ENCODE measurements around the gene OPRM1. TPM values are rescaled to one million over a fixed set of nuclear protein-coding genes. Genes with fewer than 3 reads are reported as not detected.
A peak's percentile ranks its signal among the peaks of the same experiment; 100 is the strongest.

Gene OPRM1
- total RNA-seq, 2 experiments from 2014 or later = not detected

GRCh38 chr6:154156135-154156896 lies 117.3 kb downstream of the OPRM1 start:
- H3K4me1 Mint-ChIP-seq = peaks cover 54% of the 10 kb centered on the region

GRCh38 chr6:154157082-154157481 lies 118.0 kb downstream of the OPRM1 start:
- intact Hi-C loops (cut with DNase I, micrococcal nuclease) = loop anchor here (2.0 to 10.0 kb wide), 6 partner anchors 72 to 648 kb away; no protein-coding TSS in a partner anchor
- POLR2A ChIA-PET = no interaction called here
- peak; percentile 39 for DNase-seq
- H3K9me3 Mint-ChIP-seq (ENCODE audit: low read depth) = no peaks in the 10 kb centered on the region
- H3K4me1 Mint-ChIP-seq = peaks cover 54% of the 10 kb centered on the region
- peak; percentile 21 for ATAC-seq
- CTCF ChIA-PET = interaction anchor here (0.6 to 6.3 kb wide), 22 partner anchors 10 to 519 kb away, joined by 3 to 130 read pairs (median 5); no protein-coding TSS in a partner anchor
- no peaks in the 10 kb centered on the region for H3K27me3 Mint-ChIP-seq
- H3K4me3 Mint-ChIP-seq = peak overlapping the region; percentile 64
- H3K36me3 Mint-ChIP-seq (ENCODE audit: low read depth) = peaks cover 14% of the 10 kb centered on the region
- peak overlapping the region; percentile 86 for H3K27ac Mint-ChIP-seq

More at GRCh38 chr6:154156135-154156896, 117.3 kb downstream of the OPRM1 start:
- Mint-ChIP-seq H3K9me3 (ENCODE audit: low read depth) (no peaks in the 10 kb centered on the region), H3K4me3 (peak overlapping the region; percentile 64), H3K36me3 (ENCODE audit: low read depth) (peaks cover 14% of the 10 kb centered on the region), H3K27ac (peak overlapping the region; percentile 86), H3K27me3 (no peaks in the 10 kb centered on the region)
- CTCF ChIA-PET = interaction anchor here (0.6 to 6.3 kb wide), 19 partner anchors 11 to 520 kb away, joined by 3 to 130 read pairs (median 6); no protein-coding TSS in a partner anchor
- ATAC-seq = peak; percentile 95
- DNase-seq = peak; percentile 84
- POLR2A ChIA-PET = no interaction called here
- intact Hi-C loops (cut with DNase I, micrococcal nuclease) = loop anchor here (1.0 to 10.0 kb wide), 9 partner anchors 72 to 648 kb away; no protein-coding TSS in a partner anchor

- ChIA-PET POLR2A (no interaction called here), CTCF (interaction anchor here (0.7 to 6.3 kb wide), 22 partner anchors 9 to 518 kb away, joined by 3 to 130 read pairs (median 5); no protein-coding TSS in a partner anchor)
- no peaks in the 10 kb centered on the region for H3K27me3 Mint-ChIP-seq
- H3K36me3 Mint-ChIP-seq (ENCODE audit: low read depth) = peaks cover 14% of the 10 kb centered on the region
- intact Hi-C loops (cut with DNase I, micrococcal nuclease) = loop anchor here (2.0 to 10.0 kb wide), 6 partner anchors 71 to 647 kb away; no protein-coding TSS in a partner anchor
- H3K27ac Mint-ChIP-seq = peak overlapping the region; percentile 86
- ATAC-seq (no peak), DNase-seq (no peak)
- peak overlapping the region; percentile 64 for H3K4me3 Mint-ChIP-seq
- no peaks in the 10 kb centered on the region for H3K9me3 Mint-ChIP-seq (ENCODE audit: low read depth)
- H3K4me1 Mint-ChIP-seq = peaks cover 54% of the 10 kb centered on the region
Measured at GRCh38 chr6:154157706-154158105, 118.7 kb downstream of the OPRM1 start.

- ChIA-PET CTCF (interaction anchor here (0.6 to 6.3 kb wide), 10 partner anchors 11 to 134 kb away, joined by 3 to 130 read pairs (median 4); no protein-coding TSS in a partner anchor), POLR2A (no interaction called here)
- no peak for DNase-seq
- Mint-ChIP-seq H3K4me3 (no peak overlapping the region), H3K27ac (no peak overlapping the region), H3K9me3 (ENCODE audit: low read depth) (no peaks in the 10 kb centered on the region), H3K27me3 (no peaks in the 10 kb centered on the region), H3K36me3 (ENCODE audit: low read depth) (peaks cover 14% of the 10 kb centered on the region), H3K4me1 (peaks cover 53% of the 10 kb centered on the region)
- intact Hi-C loops (cut with DNase I, micrococcal nuclease) = loop anchor here (5.0 to 10.0 kb wide), 3 partner anchors 193 to 646 kb away; no protein-coding TSS in a partner anchor
- ATAC-seq = no peak
Measured at GRCh38 chr6:154159126-154159525, 120.1 kb downstream of the OPRM1 start.

- peak; percentile 31 for DNase-seq
- H3K4me1 Mint-ChIP-seq = peaks cover 51% of the 10 kb centered on the region
- ATAC-seq = peak; percentile 65
- CTCF ChIA-PET = interaction anchor here (0.8 to 6.3 kb wide), 5 partner anchors 10 to 116 kb away, joined by 3 to 130 read pairs (median 3); no protein-coding TSS in a partner anchor
- no peak overlapping the region for H3K4me3 Mint-ChIP-seq
- no peaks in the 10 kb centered on the region for H3K27me3 Mint-ChIP-seq
- intact Hi-C loops (cut with DNase I, micrococcal nuclease) = loop anchor here in 1 of 2 experiments (10.0 kb wide), 1 partner anchor 443 kb away; no protein-coding TSS in a partner anchor
- H3K27ac Mint-ChIP-seq = no peak overlapping the region
- H3K9me3 Mint-ChIP-seq (ENCODE audit: low read depth) = no peaks in the 10 kb centered on the region
- H3K36me3 Mint-ChIP-seq (ENCODE audit: low read depth) = peaks cover 27% of the 10 kb centered on the region
- POLR2A ChIA-PET = no interaction called here
Measured at GRCh38 chr6:154161689-154162088, 122.6 kb downstream of the OPRM1 start.

GRCh38 chr6:154164397-154164796 lies 125.4 kb downstream of the OPRM1 start:
- Mint-ChIP-seq H3K27ac (peak overlapping the region; percentile 10), H3K4me3 (no peak overlapping the region), H3K9me3 (ENCODE audit: low read depth) (peaks cover 4% of the 10 kb centered on the region), H3K36me3 (ENCODE audit: low read depth) (peaks cover 41% of the 10 kb centered on the region), H3K27me3 (no peaks in the 10 kb centered on the region), H3K4me1 (peaks cover 43% of the 10 kb centered on the region)
- ChIA-PET POLR2A (interaction anchor here (0.6 to 0.8 kb wide), 2 partner anchors 60 to 145 kb away, joined by 3 to 4 read pairs; no protein-coding TSS in a partner anchor), CTCF (interaction anchor here (0.6 to 1.6 kb wide), 8 partner anchors 11 to 113 kb away, joined by 3 to 5 read pairs (median 4); no protein-coding TSS in a partner anchor)
- intact Hi-C loops (cut with DNase I, micrococcal nuclease) = loop anchor here in 1 of 2 experiments (10.0 kb wide), 1 partner anchor 440 kb away; no protein-coding TSS in a partner anchor
- DNase-seq = no peak
- no peak for ATAC-seq

- Mint-ChIP-seq H3K4me1 (peaks cover 46% of the 10 kb centered on the region), H3K36me3 (ENCODE audit: low read depth) (peaks cover 43% of the 10 kb centered on the region), H3K9me3 (ENCODE audit: low read depth) (peaks cover 4% of the 10 kb centered on the region), H3K27me3 (no peaks in the 10 kb centered on the region), H3K27ac (peak overlapping the region; percentile 3), H3K4me3 (no peak overlapping the region)
- DNase-seq (no peak), ATAC-seq (peak; percentile 20)
- ChIA-PET CTCF (interaction anchor here (0.6 to 1.9 kb wide), 5 partner anchors 10 to 356 kb away, joined by 3 to 9 read pairs (median 4); no protein-coding TSS in a partner anchor), POLR2A (no interaction called here)
- intact Hi-C loops (cut with DNase I, micrococcal nuclease) = loop anchor here in 1 of 2 experiments (10.0 kb wide), 1 partner anchor 439 kb away; no protein-coding TSS in a partner anchor
Measured at GRCh38 chr6:154165478-154165877, 126.4 kb downstream of the OPRM1 start.

GRCh38 chr6:154166140-154166539 lies 127.1 kb downstream of the OPRM1 start:
- ChIA-PET CTCF (interaction anchor here (0.6 to 2.5 kb wide), 9 partner anchors 9 to 356 kb away, joined by 3 to 18 read pairs (median 3); no protein-coding TSS in a partner anchor), POLR2A (no interaction called here)
- Mint-ChIP-seq H3K36me3 (ENCODE audit: low read depth) (peaks cover 43% of the 10 kb centered on the region), H3K4me1 (peaks cover 46% of the 10 kb centered on the region), H3K9me3 (ENCODE audit: low read depth) (peaks cover 4% of the 10 kb centered on the region), H3K27ac (no peak overlapping the region), H3K4me3 (no peak overlapping the region), H3K27me3 (no peaks in the 10 kb centered on the region)
- ATAC-seq = no peak
- DNase-seq = no peak
- intact Hi-C loops (cut with DNase I, micrococcal nuclease) = loop anchor here in 1 of 2 experiments (10.0 kb wide), 1 partner anchor 439 kb away; no protein-coding TSS in a partner anchor

- ChIA-PET CTCF (interaction anchor here (1.0 to 2.5 kb wide), 5 partner anchors 9 to 110 kb away, joined by 3 to 18 read pairs (median 4); no protein-coding TSS in a partner anchor), POLR2A (no interaction called here)
- ATAC-seq (no peak), DNase-seq (no peak)
- Mint-ChIP-seq H3K36me3 (ENCODE audit: low read depth) (peaks cover 44% of the 10 kb centered on the region), H3K9me3 (ENCODE audit: low read depth) (peaks cover 4% of the 10 kb centered on the region), H3K4me1 (peaks cover 47% of the 10 kb centered on the region), H3K4me3 (no peak overlapping the region), H3K27me3 (no peaks in the 10 kb centered on the region), H3K27ac (no peak overlapping the region)
- intact Hi-C loops (cut with DNase I, micrococcal nuclease) = loop anchor here in 1 of 2 experiments (10.0 kb wide), 1 partner anchor 438 kb away; no protein-coding TSS in a partner anchor
Measured at GRCh38 chr6:154167126-154167525, 128.1 kb downstream of the OPRM1 start.

- no peak overlapping the region for H3K4me3 Mint-ChIP-seq
- peaks cover 65% of the 10 kb centered on the region for H3K36me3 Mint-ChIP-seq (ENCODE audit: low read depth)
- POLR2A ChIA-PET = interaction anchor here (0.6 kb wide), 1 partner anchor 1014 kb away, joined by 3 read pairs; no protein-coding TSS in a partner anchor
- H3K27ac Mint-ChIP-seq = peak overlapping the region; percentile 51
- peak; percentile 81 for ATAC-seq
- CTCF ChIA-PET = interaction anchor here (1.3 to 1.8 kb wide), 5 partner anchors 9 to 108 kb away, joined by 3 to 4 read pairs (median 3); no protein-coding TSS in a partner anchor
- intact Hi-C loops (cut with DNase I, micrococcal nuclease) = loop anchor here in 1 of 2 experiments (10.0 kb wide), 1 partner anchor 435 kb away; no protein-coding TSS in a partner anchor
- H3K9me3 Mint-ChIP-seq (ENCODE audit: low read depth) = peaks cover 13% of the 10 kb centered on the region
- peak; percentile 53 for DNase-seq
- H3K27me3 Mint-ChIP-seq = no peaks in the 10 kb centered on the region
- H3K4me1 Mint-ChIP-seq = peaks cover 67% of the 10 kb centered on the region
Measured at GRCh38 chr6:154169193-154169847, 130.3 kb downstream of the OPRM1 start.
